ENCODE data around the gene DUSP9.
"Not testable (repeated sequence)": the region's sequence is repeated elsewhere in the genome, so short reads cannot be mapped to it uniquely, and the experiment has no call there.

DUSP9 gene

GRCh38 chrX:153693216-153694086 lies 46.4 kb downstream of the DUSP9 start:
- DNase-seq: no peak

- not testable (repeated sequence) for DNase-seq
Measured at GRCh38 chrX:153694256-153694655, 47.3 kb downstream of the DUSP9 start.

GRCh38 chrX:153694687-153695270 lies 47.8 kb downstream of the DUSP9 start:
- no peak for DNase-seq

DNA sequence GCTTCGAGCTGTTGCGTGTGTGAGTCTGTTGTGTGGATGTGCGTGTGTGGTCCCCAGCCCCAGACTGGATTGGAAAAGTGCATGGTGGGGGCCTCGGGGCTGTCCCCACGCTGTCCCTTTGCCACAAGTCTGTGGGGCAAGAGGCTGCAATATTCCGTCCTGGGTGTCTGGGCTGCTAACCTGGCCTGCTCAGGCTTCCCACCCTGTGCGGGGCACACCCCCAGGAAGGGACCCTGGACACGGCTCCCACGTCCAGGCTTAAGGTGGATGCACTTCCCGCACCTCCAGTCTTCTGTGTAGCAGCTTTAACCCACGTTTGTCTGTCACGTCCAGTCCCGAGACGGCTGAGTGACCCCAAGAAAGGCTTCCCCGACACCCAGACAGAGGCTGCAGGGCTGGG lies 49.1 kb downstream of the DUSP9 start:
- no peak for DNase-seq

DNA sequence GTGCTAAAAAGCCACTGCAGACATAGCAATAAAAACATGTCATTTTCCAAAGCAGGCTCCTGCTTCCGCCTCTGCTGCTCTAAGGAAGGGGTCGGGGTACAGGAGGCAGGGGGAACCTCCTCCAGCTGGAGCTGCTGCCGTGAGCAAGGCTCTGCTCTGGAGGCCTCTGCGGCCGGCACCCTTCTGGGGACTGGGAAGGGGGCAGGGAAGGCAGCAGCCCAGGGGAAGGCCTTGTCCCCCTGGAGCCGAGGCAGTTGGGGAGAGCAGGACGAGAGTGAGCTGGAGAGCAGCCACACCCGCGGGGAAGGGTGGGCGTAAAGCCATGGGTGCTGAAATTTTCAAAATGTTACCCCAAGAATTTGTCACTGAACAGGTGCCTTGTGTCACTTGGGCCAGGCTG lies 49.5 kb downstream of the DUSP9 start:
- DNase-seq: not testable (repeated sequence)

- not testable (repeated sequence) for DNase-seq
Measured at GRCh38 chrX:153696986-153697722, 50.2 kb downstream of the DUSP9 start.

DNA sequence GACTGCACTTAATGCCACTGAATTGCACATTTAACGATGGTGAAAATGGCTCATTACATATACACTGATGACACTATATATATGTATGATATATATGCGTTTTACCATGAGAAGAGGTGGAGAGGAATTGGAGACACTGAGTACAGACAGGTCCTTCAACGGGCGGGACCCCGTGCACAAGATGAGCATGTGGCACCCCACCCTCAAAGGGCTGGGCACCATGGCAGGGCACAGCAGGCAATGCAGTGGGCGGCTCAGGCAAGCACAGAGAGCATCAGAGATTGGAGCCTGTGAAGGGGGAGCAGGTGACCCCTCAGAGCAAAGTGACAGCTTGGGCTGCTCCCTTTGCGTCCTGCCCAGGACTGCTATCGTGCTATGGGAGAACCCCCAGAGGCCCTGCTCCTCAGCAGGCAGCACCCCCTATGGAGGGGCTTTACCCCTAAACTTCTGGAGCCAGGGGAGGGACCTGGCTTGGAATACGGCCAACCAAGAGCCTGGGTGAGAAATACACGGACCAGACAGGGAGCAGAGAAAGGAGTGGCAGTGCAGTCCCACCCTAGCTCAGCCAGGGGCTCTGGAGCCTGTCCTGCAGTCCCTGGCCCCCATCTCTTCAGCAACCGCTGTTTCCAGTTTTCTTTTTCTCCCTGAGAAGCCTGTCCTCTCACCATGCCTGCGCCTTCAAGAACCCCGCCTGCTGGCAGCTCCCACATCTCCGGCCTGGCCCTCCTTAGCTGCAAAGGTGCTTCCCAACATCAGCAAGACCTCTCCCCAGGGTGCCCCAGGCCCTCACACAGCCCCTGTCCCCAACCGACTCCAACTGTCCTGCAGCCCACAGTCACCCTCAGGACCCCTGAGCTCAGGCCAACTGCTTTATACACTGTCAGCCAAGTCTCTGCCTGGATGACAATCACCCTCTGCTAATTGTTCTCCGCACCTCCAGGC lies 51.2 kb downstream of the DUSP9 start:
- no peak for DNase-seq

DNA sequence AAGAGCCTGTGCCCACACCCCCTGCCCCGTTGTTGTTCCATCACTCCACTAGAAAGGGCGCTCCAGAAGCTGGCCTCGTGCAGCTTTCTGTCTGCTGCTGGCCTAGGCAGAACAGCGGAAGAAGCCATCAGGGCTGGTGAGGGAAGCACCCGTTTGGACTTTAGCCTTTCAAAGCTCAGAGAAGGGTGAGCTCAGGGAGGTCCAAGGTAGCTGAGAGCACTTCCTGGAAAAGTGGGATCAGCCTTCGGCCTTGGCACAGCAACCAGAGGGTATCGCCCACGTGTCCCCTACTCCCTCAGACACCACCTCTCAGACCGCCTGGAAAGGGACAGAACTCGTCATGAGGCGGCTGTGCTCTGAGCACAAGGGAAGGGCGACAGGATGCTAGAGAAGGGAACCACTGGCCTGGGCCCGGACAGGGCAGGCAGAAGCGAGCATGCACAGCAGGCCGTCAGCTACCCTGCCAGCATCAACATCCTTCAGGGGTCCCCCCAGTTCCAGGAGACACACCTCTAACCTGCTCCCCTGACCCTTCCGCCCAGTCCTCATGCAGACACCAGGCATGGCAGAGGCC lies 52.3 kb downstream of the DUSP9 start:
- DNase-seq: not testable (repeated sequence)

DNA sequence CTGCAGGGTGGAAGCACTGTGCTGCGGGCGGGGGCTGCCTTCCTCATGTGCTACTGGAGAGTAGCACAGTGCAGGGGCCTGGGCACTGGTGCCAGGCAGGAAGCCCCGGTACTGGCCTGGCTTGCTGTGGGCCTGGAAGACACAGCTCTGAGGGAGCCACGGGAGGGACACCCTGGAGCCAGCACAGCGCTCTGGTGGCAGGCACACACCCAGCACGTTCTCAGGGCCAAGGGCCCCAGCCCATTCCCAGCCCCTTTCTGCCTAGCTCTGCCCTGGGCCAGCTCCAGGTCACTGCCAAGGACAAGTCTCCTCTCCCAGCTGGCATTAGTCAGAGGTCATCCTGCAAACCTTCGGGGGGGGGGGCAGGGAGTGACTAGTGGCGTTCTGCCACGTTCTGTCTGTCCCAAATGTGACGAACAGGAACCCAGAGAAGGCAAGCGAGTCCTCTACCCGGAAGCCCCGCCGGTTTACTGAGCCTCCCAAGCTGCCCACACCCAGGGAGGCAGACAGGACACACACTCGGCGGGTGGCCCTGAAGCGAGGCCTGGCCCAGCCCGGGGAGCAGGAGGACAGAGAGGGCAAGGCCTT lies 52.9 kb downstream of the DUSP9 start:
- DNase-seq: not testable (repeated sequence)

DNA sequence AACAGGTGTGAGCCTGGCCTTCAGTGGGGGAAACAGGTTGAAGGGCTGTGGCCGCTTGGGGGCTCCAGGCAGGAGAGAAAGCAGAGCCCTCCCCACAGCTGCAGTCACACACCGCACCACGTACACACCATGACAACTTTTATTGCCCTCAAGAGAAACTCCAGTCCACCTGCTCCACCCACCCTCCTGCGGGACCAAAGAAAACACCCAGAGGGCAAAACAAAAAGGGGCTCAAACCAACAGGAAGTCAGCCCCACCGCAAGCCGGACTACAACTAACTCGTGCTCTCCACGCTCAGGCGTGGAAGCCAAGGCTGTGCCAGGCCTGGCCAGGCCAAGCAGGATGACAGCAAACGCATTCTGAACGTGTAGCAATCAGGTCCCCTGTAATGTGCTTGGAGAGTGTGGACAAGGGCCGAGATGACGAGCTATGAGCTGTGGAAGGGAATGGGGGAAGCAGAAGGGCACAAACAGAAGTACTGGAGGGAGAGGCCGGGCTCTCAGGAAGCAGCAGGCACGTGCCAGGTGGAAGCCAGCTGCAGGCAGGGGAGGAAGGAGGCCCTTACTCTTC lies 53.5 kb downstream of the DUSP9 start:
- no peak for DNase-seq
